ENCODE results near the gene SLC22A4. TPM values are rescaled to one million over a fixed set of nuclear protein-coding genes. Genes with fewer than 3 reads are reported as not detected.
A peak's percentile ranks its signal among the peaks of the same experiment; 100 is the strongest.

The SLC22A4 gene
- total RNA-seq, 1 donor from 2014 or later: 1.6 TPM

GRCh38 chr5:132261881-132262845 is 32.0 kb upstream of the SLC22A4 start:
- intact Hi-C loops (cut with micrococcal nuclease): no loop called here
- DNase-seq: no peak
- ATAC-seq: no peak

- ATAC-seq: no peak
- intact Hi-C loops (cut with micrococcal nuclease): no loop called here
- DNase-seq: no peak
Measured at GRCh38 chr5:132262882-132263547, 31.2 kb upstream of the SLC22A4 start.

DNA sequence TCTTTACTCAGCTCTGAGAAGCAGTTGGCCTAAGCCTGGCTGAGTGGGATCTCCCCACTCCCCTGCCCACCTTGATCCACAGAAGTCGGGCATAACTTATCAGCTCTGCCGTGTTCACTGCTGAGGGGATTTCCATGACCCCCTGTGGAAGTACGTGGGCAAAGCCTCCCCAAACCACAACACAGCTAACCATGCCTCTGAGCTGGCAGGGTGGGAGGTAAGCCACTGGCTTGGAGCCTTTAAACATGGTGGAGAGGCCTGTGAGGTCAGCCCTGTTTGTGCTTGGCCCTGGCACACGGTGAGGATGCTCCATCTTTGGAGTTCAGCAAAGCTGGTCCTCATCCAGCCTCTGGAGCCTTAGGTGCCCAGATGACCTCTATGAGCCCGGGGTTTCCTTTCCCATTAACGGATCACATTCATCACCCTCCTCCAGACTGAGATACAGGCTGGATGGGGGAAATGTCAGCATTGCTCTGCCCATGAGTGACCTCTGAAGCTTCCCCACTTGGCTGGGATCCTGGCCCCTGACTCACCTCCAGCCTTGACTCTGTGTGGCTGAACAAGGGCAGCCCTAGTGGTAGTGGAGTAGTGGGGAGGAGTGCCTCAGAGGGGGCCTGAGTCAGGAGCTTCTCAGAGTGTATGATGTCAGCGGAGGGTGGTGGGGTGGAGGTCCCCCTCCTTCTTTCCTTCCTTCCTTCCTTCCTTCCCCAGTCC is 30.5 kb upstream of the SLC22A4 start:
- DNase-seq (no peak), ATAC-seq (no peak)
- intact Hi-C loops (cut with micrococcal nuclease): no loop called here

- intact Hi-C loops (cut with micrococcal nuclease): no loop called here
- ATAC-seq: no peak
Measured at GRCh38 chr5:132264546-132265335, 29.5 kb upstream of the SLC22A4 start.

DNA sequence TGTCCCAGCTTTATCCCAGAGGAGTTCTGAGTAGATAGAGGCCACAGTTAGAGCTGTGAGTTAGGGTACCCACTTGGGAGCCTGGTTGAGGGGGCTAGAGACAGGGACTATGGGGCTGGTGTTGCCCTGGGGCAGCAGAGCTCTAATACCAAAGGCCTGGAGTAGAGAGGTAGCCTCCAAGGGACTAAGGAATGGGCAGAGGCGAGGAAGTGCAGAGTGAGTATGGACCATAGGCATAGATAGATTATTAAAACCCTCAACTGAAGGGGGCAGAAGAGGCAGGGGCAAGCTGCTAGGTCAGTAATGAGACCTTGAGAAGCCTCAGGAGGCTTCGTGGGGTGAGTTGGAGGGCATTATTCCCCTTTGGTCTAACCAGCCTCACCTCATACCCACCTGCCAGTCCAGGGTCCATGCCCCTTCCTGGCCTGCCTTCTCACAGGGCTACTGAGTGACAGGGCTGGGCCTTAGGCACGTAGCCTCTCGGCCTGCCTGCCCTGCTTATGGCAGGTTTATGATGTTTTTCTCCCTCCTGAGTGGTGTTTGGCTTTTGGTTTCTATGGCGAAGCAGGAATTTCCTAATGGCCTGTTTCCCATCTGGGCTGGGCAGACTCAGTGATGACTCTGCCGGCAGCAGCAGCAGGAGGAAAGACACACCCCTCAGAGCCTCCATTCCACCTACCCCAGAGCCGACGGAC is 28.7 kb upstream of the SLC22A4 start:
- DNase-seq (peak; percentile 52), ATAC-seq (peak; percentile 59)
- intact Hi-C loops (cut with micrococcal nuclease): no loop called here

More at GRCh38 chr5:132264546-132265335, 29.5 kb upstream of the SLC22A4 start:
- DNase-seq: no peak

GRCh38 chr5:132266031-132266835 is 28.0 kb upstream of the SLC22A4 start:
- intact Hi-C loops (cut with micrococcal nuclease): no loop called here
- ATAC-seq (no peak), DNase-seq (no peak)

DNA sequence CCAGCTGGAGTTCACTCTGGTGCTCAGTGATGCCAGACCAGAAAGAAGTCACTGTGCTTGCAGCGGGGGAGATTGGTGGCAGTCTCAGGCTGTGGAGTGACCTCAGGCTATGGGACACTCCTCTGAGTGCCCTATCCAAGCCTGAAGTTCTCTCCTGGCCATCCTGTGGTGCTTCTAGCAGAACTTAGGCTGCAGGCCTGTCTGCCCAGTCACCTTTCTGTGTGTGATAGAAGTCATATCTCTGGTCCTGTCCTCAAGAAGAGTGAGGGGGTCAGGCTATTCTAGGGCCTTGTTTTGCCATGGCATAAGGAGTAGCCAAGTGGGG is 27.4 kb upstream of the SLC22A4 start:
- DNase-seq: no peak
- no peak for ATAC-seq
- intact Hi-C loops (cut with micrococcal nuclease): no loop called here

DNA sequence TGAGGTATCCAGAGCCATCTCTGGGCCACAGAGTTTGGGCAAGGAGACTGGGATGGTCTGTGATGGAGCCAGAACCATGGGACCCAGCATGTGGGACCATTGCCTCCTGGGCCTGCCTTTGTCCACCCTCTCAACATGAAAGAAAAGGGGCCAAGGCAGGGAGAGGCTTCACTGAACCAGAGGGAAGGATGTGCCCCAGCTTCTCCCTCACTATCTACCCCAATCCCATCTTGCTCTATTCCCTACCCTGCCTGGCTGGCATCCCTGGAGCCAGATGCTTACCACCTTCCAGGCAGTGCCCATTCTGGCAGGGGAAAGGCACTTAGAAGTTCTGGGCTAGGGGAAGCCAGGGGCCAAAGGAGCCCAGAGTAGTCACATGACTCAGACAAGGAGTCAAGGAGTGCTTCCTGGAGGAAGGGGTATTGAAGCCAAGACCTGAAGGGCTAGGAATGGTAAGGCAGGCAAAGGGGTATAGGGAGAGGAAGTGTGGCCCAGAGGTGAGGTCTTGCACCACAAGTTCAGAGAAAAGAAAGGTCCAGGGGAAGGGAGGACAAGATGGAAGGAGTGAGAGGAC is 26.9 kb upstream of the SLC22A4 start:
- ATAC-seq (no peak), DNase-seq (no peak)
- intact Hi-C loops (cut with micrococcal nuclease): no loop called here

- DNase-seq: no peak
- intact Hi-C loops (cut with micrococcal nuclease): no loop called here
- ATAC-seq: no peak
Measured at GRCh38 chr5:132267931-132268768, 26.0 kb upstream of the SLC22A4 start.

DNA sequence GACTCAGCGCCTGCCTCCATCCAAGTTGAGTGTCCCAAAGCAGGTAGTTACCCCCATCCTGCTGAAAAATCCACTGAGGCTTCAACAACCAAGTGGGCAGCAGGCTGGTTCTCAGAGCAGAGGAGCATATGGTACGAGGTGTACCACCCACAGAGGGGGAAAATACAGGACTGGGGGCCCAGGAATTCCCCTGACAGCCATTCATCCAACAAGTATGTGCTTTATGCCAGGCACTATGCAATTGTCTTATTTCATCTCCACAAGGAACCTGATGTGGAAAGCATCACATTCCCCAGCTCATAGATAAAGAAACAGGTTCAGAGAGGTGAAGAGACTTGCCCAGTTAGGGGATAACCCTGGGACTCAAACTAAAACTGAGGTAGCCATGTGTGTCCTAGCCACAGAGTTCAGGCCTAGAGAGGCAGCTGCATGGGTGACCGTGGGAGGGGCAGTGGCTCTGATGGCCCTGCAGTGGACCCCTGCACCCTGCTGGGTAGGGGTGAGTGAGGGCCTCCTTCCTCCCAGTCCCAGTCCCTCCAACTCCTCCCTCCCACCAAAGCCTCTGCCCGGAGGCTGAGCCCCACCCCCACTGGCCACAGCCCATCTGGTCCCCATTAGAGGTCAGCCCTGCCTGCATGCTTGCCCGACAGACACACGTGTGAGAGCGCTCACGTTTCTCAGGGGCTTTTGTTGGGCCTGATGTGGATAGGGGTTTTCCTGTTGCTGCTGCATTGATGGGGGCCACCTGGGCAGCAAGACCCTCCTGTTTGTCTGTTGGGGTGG is 25.2 kb upstream of the SLC22A4 start:
- DNase-seq: no peak
- intact Hi-C loops (cut with micrococcal nuclease): no loop called here
- no peak for ATAC-seq

GRCh38 chr5:132269635-132270334 is 24.4 kb upstream of the SLC22A4 start:
- intact Hi-C loops (cut with micrococcal nuclease): no loop called here
- no peak for ATAC-seq
- no peak for DNase-seq

DNA sequence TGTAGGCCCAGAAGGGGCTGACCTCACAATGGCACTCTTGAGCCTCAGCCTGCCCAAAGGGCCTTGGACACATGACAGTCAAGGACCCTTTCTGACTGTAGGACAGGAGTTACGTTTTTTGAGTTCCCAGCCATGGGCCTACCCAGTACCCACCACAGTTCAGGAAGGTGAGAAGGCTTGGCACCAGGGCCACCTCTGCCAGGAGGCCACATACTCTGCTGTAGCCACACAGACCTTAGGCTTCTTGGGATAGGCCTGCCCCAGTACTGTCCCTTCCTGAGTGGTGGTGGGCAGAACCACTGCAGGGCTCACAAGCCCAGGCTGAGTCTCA is 23.9 kb upstream of the SLC22A4 start:
- DNase-seq (no peak), ATAC-seq (no peak)
- intact Hi-C loops (cut with micrococcal nuclease): no loop called here

- DNase-seq (no peak), ATAC-seq (no peak)
- intact Hi-C loops (cut with micrococcal nuclease): no loop called here
Measured at GRCh38 chr5:132270706-132271105, 23.5 kb upstream of the SLC22A4 start.

GRCh38 chr5:132271251-132272246 is 22.6 kb upstream of the SLC22A4 start:
- DNase-seq (no peak), ATAC-seq (peak; percentile 57)
- intact Hi-C loops (cut with micrococcal nuclease): no loop called here

Measured in left ventricle myocardium superior (tissue), 1 donor.